Erythroblast (primary cell): ENCODE measurements around the gene DCLRE1B.

Experiments used
- GATA1 ChIP-seq: IDR thresholded peaks from 2 replicates; pipeline ENCODE4 v1.6.1; 2011; ENCODE audit warnings: low read depth, mild to moderate bottlenecking, control low read depth, low read length, moderate library complexity
- POLR2A ChIP-seq: IDR thresholded peaks from 2 replicates; pipeline ENCODE4 v1.6.1; 2011; ENCODE audit warnings: mild to moderate bottlenecking, low read length

- no peak for TF ChIP-seq POLR2A
- TF ChIP-seq GATA1: no peak
These were observed 52.9 kb downstream of the DCLRE1B start for GRCh38 chr1:113957984-113958383.
